TTC549 (cell line): ENCODE data around the gene PEA15.

Experiments
- FAIRE-seq: peaks from 2 replicates; lab custom pipeline; 2012; peaks lifted over from hg19 to GRCh38; lab: Jason Lieb, UNC

Gene PEA15, protein sequence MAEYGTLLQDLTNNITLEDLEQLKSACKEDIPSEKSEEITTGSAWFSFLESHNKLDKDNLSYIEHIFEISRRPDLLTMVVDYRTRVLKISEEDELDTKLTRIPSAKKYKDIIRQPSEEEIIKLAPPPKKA

DNA sequence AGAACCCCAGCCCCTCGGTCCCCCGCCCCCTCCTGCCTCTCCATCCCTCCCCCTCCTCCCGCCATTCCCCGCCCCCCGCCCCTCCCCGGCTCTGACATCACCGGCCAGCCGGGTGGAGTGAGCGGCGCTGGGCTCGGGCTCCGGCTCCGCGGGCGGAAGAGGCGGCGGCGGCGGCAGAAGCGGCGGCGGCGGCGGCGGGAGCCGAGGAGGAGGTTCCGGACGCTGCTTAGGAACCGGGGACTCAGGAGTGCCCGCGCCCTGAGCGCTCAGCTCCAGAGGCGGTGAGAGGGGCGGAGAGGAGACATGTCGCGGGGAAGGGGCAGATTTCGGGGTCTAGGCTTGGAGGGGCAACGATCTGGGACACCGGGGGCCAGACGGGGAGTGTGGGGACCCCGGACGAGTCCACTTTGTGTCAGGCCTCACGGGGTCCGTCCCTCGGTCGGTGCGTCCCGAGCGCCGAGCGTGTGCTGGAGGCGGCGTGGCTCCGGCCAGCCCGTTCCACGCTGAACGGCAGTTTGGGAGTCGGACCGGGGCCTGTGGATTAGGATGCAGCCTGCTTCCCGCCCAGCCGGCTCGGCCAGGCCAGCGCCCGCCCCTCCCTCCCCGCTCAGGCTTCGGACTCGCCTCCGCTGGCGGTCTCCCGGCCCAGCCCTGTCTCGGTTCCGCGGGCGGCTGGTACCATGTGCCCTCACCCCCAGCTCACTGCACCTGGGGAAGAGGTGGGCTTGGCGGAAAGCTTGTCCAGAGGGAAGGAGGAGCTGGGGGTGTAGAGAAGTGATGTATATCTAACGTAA lies at the start of gene PEA15:
TSS of gene PEA15 (plus strand) at position 143 of the 794 bp plus-strand sequence. CDS start 6,161 bp downstream, outside the sequence.
- FAIRE-seq: no peak

DNA sequence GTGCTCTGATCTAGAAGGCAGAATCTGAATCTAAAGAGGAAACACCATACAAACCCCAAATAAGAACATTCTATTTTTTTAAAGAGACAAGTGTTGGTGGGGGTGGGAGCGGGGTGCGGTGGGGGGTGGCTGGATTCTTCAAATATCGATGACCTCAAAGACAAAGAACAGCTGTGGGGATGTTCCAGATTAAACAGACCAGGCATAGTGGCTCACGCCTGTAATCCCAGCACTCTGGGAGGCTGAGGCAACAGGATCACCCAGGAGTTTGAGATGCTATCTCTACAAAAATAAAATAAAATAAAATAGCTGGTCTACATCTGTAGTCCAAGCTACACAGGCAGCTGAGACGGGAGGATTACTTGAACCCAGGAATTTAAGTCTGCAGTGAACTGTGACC lies 48.8 kb upstream of the PEA15 start:
- FAIRE-seq: no peak

DNA sequence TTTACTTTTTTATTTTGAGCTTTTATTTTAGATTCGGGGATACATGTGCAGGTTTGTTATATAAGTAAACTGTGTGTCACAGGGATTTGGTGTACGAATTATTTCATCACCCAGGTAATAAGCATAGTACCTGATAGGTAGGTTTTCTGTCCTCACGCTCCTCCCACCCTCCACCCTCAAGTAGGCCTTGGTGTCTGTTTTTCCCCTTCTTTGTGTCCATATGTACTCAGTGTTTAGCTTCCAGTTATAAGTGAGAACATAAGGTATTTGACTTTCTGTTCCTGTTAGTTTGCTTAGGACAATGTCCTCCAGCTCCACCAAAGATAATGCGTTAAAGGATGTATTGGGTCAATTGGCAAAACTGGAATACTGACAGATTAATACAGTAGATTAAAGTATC lies 48.0 kb upstream of the PEA15 start:
- FAIRE-seq: no peak

DNA sequence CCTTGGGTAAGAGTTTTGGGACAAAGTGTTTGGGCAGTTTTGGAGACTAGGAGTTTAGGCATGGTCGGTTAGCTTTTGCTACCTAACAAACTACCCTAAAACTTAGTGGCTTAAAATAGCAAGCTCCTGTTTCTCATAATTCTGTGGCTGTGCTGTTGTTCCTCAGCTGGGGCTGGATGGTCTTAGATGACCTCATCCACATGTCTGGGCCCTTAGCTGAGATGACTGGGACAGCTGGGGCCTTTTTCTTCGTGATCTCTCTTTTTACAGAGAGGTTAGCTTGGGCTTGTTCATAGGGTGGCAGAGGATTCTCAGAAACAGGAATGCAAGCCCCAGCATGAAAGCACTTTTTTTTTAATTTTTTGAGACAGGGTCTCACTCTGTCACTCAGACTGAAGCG lies 47.2 kb upstream of the PEA15 start:
- no peak for FAIRE-seq

DNA sequence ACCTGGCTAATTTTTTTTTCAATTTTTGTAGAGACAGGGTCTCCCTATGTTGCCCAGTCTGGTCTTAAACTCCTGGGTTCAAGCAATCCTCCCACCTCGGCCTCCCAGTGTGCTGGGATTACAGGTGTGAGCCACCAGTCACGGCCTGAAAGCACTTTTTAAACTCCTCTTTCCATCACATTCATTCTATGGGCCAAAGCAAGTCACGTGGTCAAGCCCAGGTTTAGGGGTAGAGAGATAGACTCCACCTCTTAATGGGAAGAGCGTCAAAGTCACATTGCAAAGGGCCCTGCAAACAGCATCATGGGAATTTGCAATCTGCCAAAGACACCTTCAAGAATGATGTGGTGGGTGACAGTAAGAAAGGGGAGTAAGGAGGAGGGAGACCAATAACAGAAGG lies 46.6 kb upstream of the PEA15 start:
- no peak for FAIRE-seq

DNA sequence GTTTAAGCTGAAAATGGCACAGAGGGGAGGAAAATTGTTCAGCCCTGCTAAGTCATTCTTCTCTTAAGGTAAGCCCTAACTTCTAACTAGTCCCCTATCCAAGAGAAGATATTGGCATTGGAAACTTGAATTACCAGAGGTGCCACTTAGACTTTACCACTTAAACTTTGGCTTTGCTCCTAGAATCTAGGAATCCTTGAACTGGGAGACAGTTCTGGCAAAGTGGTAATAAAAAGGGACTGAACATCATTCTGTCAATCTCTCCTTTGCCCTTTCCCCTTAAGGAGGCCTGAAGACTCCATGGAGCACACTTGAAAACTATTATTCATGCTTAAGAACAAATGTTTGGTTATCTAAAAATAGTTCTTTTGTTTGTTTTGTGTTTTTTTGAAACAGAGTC lies 45.3 kb upstream of the PEA15 start:
- FAIRE-seq: no peak

DNA sequence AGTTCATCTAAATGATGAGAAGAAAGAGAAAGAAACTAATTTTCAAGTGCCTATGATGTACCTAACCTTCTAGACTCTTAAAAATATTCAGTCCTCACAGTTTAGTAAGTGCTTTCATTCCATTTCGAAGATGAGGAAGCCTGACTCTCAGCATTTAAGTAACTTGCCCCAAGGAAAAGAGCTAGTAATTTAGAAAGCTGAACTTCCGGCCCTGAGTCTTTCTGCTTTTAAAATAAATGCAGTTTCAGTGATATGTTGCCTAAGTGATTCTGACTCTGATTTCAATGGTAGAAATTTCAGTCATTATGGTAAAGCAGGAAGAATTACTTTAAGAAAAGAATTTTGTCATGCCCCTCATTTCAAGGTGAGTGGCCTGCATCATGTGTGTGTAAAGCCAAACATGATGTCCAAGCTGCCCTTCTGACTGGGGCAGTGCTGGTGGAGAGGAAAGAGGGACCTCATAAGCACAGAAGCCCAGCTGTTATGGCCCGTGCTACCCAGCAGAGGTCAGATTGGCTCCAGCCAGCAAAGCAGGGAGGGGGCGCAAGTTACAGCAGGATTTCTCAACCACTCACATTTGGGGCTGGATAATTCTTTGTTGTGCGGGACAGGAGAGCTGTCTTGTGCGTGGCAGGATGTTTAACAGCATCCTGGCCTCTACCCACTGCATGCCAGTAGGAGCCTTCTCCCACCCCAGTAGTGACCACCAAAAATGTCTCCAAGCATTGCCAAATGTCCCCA lies 43.0 kb upstream of the PEA15 start:
- FAIRE-seq: no peak

DNA sequence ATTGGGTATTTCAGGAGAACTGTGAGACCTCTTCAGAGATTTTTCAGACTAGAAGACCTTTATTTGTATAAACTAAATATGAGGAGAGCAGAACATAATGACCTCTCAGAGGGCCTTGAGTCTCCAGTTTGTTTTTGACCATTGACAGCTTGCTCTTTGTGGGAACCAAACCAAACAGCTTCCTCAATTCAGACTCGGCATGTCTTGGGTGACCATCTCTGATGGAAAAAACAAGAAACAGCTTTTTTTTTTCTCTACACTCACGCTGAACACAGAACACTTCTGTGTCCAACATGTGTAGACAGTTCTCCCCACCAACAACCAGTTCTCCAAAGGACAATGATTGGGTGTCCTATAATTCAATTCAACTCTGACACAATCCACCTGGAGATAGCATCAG lies 42.3 kb upstream of the PEA15 start:
- no peak for FAIRE-seq

DNA sequence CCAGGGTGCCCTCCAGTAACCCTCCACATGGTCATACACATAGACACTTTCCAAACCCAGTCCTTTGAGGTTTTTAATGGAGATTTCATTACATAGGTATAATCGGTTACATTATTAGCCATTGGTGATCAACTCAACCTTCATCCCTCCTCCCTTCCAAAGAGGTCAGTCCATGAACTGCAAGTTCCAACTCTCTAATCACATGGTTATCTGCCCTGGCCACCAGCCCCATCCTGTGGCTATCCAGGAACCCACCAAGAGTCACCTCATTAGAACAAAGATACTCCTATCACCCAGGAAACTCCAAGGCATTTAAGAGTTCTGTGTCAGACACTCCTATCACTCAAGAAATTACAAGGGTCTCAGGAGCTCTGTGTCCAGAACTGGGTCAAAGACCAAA lies 41.6 kb upstream of the PEA15 start:
- no peak for FAIRE-seq

DNA sequence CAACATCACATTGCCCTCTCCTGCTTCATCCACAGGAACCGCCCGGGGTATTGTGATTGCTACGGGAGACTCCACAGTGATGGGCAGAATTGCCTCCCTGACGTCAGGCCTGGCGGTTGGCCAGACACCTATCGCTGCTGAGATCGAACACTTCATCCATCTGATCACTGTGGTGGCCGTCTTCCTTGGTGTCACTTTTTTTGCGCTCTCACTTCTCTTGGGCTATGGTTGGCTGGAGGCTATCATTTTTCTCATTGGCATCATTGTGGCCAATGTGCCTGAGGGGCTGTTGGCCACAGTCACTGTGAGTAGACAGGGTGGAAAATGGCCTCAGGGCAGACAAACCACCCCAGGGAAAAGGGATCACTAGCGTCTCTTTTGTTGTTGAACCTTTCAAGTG lies 41.1 kb upstream of the PEA15 start:
- FAIRE-seq: no peak

DNA sequence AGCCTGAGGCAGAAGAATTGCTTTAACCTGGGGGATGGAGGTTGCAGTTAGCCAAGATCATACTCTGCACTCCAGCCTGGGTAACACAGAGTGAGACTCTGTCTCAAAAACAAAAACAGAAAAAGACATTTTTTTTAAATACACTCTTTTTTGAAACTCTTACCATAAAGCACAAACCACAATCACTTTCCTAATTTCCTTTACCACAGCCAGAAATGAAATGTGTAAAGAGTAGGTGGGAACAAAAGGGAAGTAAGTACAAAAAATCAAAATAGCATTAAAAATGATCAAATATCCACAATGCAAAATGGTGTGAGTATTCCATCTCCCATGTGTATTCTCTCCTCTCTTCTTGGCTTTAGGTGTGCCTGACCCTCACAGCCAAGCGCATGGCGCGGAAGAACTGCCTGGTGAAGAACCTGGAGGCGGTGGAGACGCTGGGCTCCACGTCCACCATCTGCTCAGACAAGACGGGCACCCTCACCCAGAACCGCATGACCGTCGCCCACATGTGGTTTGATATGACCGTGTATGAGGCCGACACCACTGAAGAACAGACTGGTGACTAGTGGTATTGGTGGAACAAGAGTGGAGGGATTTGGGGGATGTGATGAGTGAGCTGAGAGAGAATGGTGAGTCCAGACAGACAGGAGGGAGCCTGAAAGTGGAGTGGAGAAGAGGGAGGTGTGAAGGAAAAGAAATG lies 38.9 kb upstream of the PEA15 start:
- no peak for FAIRE-seq

DNA sequence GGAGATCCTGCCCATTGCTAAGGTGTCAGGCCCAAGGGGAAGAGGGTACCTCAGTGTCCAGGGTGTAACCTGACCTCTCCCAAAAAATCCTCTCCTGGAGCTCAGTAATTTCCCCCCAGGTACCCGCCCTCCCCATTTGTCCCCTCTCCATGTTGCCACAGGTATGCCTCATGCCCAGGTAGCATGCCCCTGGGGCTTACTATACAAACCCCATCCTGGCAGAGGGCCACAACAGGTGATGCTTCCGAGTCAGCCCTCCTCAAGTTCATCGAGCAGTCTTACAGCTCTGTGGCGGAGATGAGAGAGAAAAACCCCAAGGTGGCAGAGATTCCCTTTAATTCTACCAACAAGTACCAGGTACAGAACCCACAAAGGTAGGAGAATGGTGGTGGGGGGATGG lies 38.1 kb upstream of the PEA15 start:
- FAIRE-seq: no peak

DNA sequence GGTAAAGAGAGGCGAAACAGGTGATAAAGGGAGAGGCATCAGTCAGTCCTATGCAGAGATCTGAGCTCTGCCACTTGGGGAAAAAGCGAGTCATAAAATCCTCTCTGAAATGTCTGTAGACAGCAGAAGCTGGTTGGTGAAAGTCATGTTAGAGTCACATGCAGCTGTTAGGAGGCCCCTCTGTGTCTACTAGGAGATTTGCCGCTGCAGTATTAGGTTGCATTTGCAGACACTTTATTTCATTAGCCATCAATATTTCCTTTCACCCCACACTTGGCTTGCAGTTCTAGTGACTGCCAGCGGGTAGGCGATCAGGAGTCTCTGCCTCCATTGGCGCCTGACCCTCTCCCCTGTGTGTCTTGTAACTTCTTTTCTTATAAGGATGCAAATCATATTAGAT lies 37.6 kb upstream of the PEA15 start:
- no peak for FAIRE-seq

DNA sequence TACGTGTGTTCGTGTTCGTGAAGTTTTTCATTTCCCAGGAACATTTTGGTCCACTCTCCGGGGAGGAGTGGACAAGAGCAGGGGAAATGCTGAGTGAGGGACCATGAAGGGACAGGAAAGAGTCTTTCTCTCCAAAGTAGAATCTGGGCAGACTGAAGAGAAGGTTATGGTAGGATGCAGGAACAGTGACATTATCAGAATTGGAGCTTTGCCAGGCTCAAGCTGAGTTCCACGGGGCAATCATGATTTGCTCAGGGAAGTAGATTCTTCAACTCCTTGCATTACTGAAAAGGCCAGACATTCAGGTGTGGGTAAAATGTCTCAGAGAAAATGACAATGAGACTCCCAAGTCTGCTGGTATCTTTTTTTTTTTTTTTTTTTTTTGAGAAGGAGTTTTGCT lies 37.2 kb upstream of the PEA15 start:
- FAIRE-seq: no peak

DNA sequence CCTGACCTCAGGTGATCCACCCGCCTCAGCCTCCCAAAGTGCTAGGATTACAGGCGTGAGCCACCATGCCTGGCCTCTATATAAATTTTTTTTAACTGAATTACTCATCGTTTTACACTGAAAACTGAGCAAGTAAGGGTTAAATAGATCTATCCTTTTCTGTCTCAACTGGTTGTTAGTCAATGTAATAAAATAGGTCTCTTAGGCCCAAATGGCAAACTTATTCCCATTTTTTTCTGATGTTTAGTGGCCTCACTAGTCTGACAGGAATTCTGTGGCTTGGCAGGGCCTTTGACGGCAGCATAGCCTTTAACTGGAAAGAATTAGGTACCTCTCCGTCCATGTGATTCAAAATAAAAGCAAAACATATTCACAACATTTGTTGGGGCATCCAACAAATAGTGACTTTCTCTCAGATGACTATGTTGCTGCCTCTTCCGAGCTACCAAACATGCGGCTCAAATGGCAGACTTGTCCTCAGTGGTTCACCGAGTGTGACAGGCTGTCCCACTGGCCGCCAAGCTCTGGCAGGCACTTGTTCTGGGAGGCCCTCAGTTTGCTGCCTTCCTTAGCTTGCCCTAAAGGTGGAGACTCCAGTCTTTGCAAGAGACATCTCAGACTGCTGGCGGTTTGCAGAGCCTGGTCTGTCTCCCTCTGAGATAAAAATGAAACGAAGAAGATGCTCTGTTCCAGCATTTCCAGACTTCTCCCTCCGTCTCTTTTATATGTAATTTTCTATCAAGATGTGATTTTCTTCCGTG lies 36.4 kb upstream of the PEA15 start:
- FAIRE-seq: no peak

DNA sequence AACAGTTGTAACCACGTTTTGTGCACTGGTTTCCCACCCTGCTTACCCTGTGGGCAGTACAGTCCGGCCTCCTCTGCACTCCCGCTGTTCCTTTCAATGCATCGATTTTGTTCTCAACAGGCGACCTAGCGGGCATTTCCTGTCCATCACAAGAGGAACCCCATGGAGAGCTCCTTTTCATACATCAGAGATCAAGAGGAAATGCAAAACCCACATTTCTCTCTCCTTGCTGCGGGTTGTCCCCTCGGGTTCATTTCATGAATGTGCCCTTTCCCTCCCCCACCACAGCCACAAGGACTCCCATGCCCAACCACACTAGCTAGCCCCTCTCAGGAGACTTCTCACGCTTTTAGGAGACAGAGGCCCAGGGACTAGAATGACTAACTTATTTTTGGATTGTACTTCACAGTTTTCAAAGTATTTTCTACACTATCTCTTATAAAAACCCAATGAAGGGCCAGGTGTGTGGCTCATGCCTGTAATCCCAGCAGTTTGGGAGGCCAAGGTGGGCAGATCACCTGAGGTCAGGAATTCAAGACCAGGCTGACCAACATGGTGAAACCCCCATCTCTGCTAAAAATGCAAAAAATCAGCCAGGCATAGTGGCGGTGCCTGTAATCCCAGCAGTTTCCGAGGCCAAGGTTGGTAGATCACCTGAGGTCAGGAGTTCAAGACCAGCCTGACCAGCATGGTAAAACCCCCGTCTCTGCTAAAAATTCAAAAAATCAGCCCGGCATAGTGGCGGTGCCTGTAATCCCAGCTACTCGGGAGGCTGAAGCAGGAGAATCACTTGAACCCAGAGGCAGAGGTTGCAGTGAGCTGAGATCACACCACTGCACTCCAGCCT lies 35.4 kb upstream of the PEA15 start:
- no peak for FAIRE-seq

DNA sequence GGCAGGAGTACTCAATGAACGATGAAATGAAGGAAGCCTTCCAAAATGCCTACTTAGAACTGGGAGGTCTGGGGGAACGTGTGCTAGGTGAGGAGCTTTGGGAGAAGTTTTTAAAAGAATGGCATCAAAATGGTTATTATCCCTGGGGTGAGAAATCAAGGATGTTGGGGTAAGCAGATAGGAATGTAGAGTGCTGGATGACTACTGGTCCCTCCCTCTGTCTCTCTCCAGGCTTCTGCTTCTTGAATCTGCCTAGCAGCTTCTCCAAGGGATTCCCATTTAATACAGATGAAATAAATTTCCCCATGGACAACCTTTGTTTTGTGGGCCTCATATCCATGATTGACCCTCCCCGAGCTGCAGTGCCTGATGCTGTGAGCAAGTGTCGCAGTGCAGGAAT lies 33.8 kb upstream of the PEA15 start:
- FAIRE-seq: no peak

DNA sequence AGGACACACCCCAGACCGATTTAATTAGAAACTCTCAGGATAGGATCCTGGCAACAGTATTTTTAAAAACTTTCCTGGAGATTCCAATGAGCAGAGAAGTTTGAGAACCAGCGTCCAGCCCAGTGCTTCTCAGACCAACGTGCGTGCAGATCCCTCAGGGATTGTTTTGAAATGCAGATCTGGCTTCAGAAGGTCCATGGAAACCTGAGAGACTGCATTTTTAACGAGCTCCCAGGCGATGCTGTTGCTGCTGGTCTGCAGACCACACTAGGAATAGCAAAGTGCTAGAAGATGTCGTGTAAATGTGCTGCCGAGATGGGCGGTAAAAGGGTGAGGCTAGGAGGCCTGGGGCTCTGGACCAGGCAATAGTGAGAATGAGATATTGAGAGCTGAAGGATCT lies 33.2 kb upstream of the PEA15 start:
- no peak for FAIRE-seq

DNA sequence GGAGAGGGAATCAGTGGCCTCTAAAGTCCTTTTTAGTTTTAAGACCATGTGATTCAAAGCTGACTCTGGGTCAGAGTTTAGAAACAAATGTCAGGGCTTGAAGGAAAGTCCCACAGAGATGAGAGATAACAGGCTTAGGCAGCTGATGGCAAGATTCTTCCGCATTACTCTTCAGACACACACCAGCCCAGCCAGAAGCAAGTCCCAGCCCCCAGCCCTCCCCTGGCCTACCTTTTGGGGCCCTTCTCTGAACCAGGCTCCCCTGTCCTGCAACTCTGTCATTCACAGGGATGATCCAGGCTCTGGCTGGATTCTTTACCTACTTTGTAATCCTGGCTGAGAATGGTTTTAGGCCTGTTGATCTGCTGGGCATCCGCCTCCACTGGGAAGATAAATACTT lies 28.0 kb upstream of the PEA15 start:
- FAIRE-seq: no peak

DNA sequence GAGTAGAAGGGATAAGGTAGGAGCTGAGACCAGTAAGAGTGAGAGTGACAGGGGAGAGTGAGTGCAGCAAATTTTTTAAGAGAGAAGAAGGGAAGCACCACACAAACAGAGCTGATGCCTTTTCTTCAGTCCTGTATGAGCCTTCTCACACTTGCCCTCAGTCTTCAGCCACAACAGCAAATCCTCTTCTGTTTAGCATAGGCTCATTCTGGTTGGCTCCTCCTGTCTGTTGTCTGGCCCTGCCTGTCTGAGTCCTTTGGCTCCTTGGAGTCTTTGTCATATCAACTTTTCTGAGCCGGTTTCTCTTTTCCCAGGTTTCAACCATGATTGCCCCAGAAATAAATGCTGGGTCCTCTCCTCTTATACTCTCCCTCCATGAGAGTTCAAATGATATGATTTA lies 27.5 kb upstream of the PEA15 start:
- no peak for FAIRE-seq

DNA sequence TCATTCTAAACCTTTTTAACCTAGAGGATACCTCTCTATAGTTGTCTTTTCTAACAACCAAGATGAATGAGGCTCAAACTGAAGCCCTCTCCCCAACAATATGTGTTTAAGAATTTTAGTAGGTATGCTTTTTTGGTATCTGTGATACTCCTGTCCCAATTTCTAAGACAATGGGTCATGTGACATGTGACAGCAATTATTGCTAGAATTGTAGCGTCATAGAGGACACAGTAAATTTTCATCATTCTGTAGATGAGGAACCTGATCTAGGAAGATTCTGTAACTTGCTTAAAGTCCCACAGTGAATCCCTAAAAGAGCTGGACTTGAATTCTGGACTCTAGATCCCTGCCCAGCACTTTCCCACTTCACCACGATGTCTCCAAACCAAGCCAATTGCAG lies 26.5 kb upstream of the PEA15 start:
- FAIRE-seq: no peak
